GM19025 (cell line): ENCODE measurements around the gene NEDD4.
"Not testable (repeated sequence)": the region's sequence is repeated elsewhere in the genome, so short reads cannot be mapped to it uniquely, and the experiment has no call there.

Experiments
- ATAC-seq: cut with Tn5 transposase; IDR thresholded peaks from one replicate; pipeline ENCODE4 v1.9.1; 2021; ENCODE audit warnings: mild to moderate bottlenecking, low read depth, moderate library complexity; ENCODE audit not compliant: unreplicated experiment

The NEDD4 gene

GRCh38 chr15:55842897-55843296 lies 150.5 kb downstream of the NEDD4 start:
- not testable (repeated sequence) for ATAC-seq

- ATAC-seq, result no peak
These were observed 157.5 kb downstream of the NEDD4 start for GRCh38 chr15:55835866-55836265.

GRCh38 chr15:55834331-55834730 lies 159.1 kb downstream of the NEDD4 start:
- no peak for ATAC-seq

GRCh38 chr15:55829826-55830225 lies 163.6 kb downstream of the NEDD4 start:
- no peak for ATAC-seq

GRCh38 chr15:55827955-55828354 lies 165.5 kb downstream of the NEDD4 start:
- ATAC-seq, result no peak

GRCh38 chr15:55827204-55827603 lies 166.2 kb downstream of the NEDD4 start:
- ATAC-seq, result no peak

GRCh38 chr15:55824857-55825613 lies 168.4 kb downstream of the NEDD4 start:
- ATAC-seq, result no peak

- no peak for ATAC-seq
These were observed 169.6 kb downstream of the NEDD4 start for GRCh38 chr15:55823699-55824340.

GRCh38 chr15:55823191-55823670 lies 170.2 kb downstream of the NEDD4 start:
- no peak for ATAC-seq

GRCh38 chr15:55821740-55822139 lies 171.7 kb downstream of the NEDD4 start:
- not testable (repeated sequence) for ATAC-seq

- no peak for ATAC-seq
These were observed 173.4 kb downstream of the NEDD4 start for GRCh38 chr15:55820043-55820442.

GRCh38 chr15:55819397-55820034 lies 173.9 kb downstream of the NEDD4 start:
- no peak for ATAC-seq

GRCh38 chr15:55816017-55816416 lies 177.4 kb downstream of the NEDD4 start:
- no peak for ATAC-seq

- no peak for ATAC-seq
These were observed 190.6 kb downstream of the NEDD4 start for GRCh38 chr15:55802600-55803376.

- no peak for ATAC-seq
These were observed 193.2 kb downstream of the NEDD4 start for GRCh38 chr15:55800216-55800615.

GRCh38 chr15:55799291-55800212 lies 193.9 kb downstream of the NEDD4 start:
- no peak for ATAC-seq

- ATAC-seq, result no peak
These were observed 197.0 kb downstream of the NEDD4 start for GRCh38 chr15:55796321-55796965.

- no peak for ATAC-seq
These were observed 198.4 kb downstream of the NEDD4 start for GRCh38 chr15:55795031-55795430.
